ENCODE results near the gene SHLD1. TPM values are rescaled to one million over a fixed set of nuclear protein-coding genes. Genes with fewer than 3 reads are reported as not detected.

Gene SHLD1
- polyA plus RNA-seq, 1 donor (not counting 4 experiments of a cell fraction or from before 2014, with no cell fraction given), result 3.2 TPM

DNA sequence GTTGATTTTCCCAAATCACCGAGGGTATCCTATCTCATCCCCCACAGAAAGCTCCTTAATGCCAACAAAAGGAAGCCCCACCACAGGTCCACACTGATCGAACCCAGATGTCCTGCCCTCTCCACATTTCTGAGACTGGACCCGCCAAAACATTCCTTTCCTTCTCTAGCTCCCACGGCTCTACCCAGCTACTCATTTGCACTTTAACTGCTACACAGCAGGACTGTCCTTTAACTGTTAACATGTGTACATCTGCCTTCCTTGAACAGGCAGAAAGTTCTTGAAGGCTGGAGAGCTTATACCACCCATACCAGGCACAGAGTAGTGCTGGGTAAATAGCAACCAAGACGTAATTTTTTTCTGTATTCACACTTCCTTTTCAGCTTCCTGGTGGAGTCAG, 131.5 kb downstream of the SHLD1 start:
- DNase-seq (ENCODE audit: low read depth, low spot score) (no peak), FAIRE-seq (no peak)
- Histone ChIP-seq H3K4me3 (ENCODE audit: control insufficient read depth in 2 of 3, extremely low read depth in 1 of 3, insufficient read depth in 2 of 3, low read depth in 1 of 3, low read length in 3 of 3) (no peak overlapping the region), H3K9me3 (ENCODE audit: control insufficient read depth, low read depth, low read length) (no peaks in the 10 kb centered on the region), H3K4me2 (ENCODE audit: control insufficient read depth, extremely low read depth, insufficient read depth, low read depth, low read length) (no peak overlapping the region), H3K9ac (ENCODE audit: control insufficient read depth, extremely low read depth, insufficient read depth, low read length) (no peak overlapping the region), H3K27me3 (ENCODE audit: control insufficient read depth, extremely low read depth, insufficient read depth, low read length) (no peaks in the 10 kb centered on the region), H4K20me1 (ENCODE audit: control insufficient read depth, extremely low read depth, insufficient read depth, low read length) (no peaks in the 10 kb centered on the region), H3K9me1 (ENCODE audit: control insufficient read depth, extremely low read depth, insufficient read depth, low read length) (no peaks in the 10 kb centered on the region), H3K79me2 (ENCODE audit: control insufficient read depth, insufficient read depth, low read length) (no peaks in the 10 kb centered on the region), H3K4me1 (ENCODE audit: control insufficient read depth, extremely low read depth, insufficient read depth, low read length) (no peaks in the 10 kb centered on the region), H3K36me3 (ENCODE audit: control insufficient read depth in 2 of 2, extremely low read depth in 1 of 2, insufficient read depth in 2 of 2, low read length in 2 of 2) (no peaks in the 10 kb centered on the region), H2AFZ (ENCODE audit: control insufficient read depth, low read length) (no peak overlapping the region), H3K27ac (ENCODE audit: control insufficient read depth, insufficient read depth, low read length) (no peak overlapping the region)
- no peak for TF ChIP-seq EZH2 (IDR thresholded peaks at IDR 0.05; ENCODE audit: low read length)
- dilution Hi-C loops (cut with MboI; ENCODE audit: extremely low pct_ligation_motif_present, low sequenced_read_pairs), result no loop called here

DNA sequence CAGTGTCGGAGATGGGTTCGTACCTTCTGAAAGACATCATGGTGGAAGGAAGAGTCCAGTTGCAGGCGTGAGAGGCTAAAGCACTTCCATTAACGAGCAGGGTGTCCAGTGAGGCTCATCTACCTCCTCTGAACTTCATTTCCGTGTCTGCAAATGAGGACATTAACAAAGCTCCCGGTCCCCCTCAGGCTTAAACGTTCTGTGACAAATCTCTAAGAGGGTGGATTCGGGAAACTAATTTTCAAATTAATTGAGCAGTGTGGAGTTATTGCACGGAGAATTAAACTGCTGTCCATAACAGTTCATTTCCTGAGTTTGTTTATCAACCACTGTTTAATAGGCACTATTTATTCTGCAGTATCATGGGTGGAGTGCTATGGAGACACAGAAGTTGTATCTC, 132.0 kb downstream of the SHLD1 start:
- DNase-seq (ENCODE audit: low read depth, low spot score) (no peak), FAIRE-seq (no peak)
- Histone ChIP-seq H3K36me3 (ENCODE audit: control insufficient read depth in 2 of 2, extremely low read depth in 1 of 2, insufficient read depth in 2 of 2, low read length in 2 of 2) (no peaks in the 10 kb centered on the region), H3K79me2 (ENCODE audit: control insufficient read depth, insufficient read depth, low read length) (no peaks in the 10 kb centered on the region), H3K27me3 (ENCODE audit: control insufficient read depth, extremely low read depth, insufficient read depth, low read length) (no peaks in the 10 kb centered on the region), H3K4me3 (ENCODE audit: control insufficient read depth in 2 of 3, extremely low read depth in 1 of 3, insufficient read depth in 2 of 3, low read depth in 1 of 3, low read length in 3 of 3) (no peak overlapping the region), H3K9me3 (ENCODE audit: control insufficient read depth, low read depth, low read length) (no peaks in the 10 kb centered on the region), H3K4me2 (ENCODE audit: control insufficient read depth, extremely low read depth, insufficient read depth, low read depth, low read length) (no peak overlapping the region), H3K9ac (ENCODE audit: control insufficient read depth, extremely low read depth, insufficient read depth, low read length) (no peak overlapping the region), H4K20me1 (ENCODE audit: control insufficient read depth, extremely low read depth, insufficient read depth, low read length) (no peaks in the 10 kb centered on the region), H3K27ac (ENCODE audit: control insufficient read depth, insufficient read depth, low read length) (no peak overlapping the region), H2AFZ (ENCODE audit: control insufficient read depth, low read length) (no peak overlapping the region), H3K9me1 (ENCODE audit: control insufficient read depth, extremely low read depth, insufficient read depth, low read length) (no peaks in the 10 kb centered on the region), H3K4me1 (ENCODE audit: control insufficient read depth, extremely low read depth, insufficient read depth, low read length) (no peaks in the 10 kb centered on the region)
- TF ChIP-seq, protein P1, sequence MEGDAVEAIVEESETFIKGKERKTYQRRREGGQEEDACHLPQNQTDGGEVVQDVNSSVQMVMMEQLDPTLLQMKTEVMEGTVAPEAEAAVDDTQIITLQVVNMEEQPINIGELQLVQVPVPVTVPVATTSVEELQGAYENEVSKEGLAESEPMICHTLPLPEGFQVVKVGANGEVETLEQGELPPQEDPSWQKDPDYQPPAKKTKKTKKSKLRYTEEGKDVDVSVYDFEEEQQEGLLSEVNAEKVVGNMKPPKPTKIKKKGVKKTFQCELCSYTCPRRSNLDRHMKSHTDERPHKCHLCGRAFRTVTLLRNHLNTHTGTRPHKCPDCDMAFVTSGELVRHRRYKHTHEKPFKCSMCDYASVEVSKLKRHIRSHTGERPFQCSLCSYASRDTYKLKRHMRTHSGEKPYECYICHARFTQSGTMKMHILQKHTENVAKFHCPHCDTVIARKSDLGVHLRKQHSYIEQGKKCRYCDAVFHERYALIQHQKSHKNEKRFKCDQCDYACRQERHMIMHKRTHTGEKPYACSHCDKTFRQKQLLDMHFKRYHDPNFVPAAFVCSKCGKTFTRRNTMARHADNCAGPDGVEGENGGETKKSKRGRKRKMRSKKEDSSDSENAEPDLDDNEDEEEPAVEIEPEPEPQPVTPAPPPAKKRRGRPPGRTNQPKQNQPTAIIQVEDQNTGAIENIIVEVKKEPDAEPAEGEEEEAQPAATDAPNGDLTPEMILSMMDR (optimal IDR thresholded peaks at IDR 0.05 in 1 of 3, IDR thresholded peaks at IDR 0.05 in 1 of 3, conservative IDR thresholded peaks at IDR 0.05 in 1 of 3; ENCODE audit: extremely low read depth in 1 of 3, insufficient read depth in 2 of 3, low read length in 3 of 3), result no peak
- no peak for TF ChIP-seq EZH2 (IDR thresholded peaks at IDR 0.05; ENCODE audit: low read length)
- dilution Hi-C loops (cut with MboI; ENCODE audit: extremely low pct_ligation_motif_present, low sequenced_read_pairs), result no loop called here

Measured in keratinocyte (primary cell).